Astrocyte (in vitro differentiated cells and primary cell): ENCODE measurements around the gene GOLPH3L. TPM values are rescaled to one million over a fixed set of nuclear protein-coding genes. Genes with fewer than 3 reads are reported as not detected.
A peak's percentile ranks its signal among the peaks of the same experiment; 100 is the strongest.
"Not testable (repeated sequence)": the region's sequence is repeated elsewhere in the genome, so short reads cannot be mapped to it uniquely, and the experiment has no call there.

Experiments
- DNase-seq: peaks from one replicate; pipeline ENCODE4 v3.0.0-alpha.2; 2010; ENCODE audit warnings: low read depth
- FAIRE-seq: peaks from 2 replicates; lab custom pipeline; 2011; peaks lifted over from hg19 to GRCh38; lab: Jason Lieb, UNC
- H2AFZ ChIP-seq: 2 replicates; pipeline ENCODE4 v1.6.0; 2012; ENCODE audit warnings: low read depth, low read length, inconsistent platforms
- H3K27ac ChIP-seq: 2 replicates; pipeline ENCODE4 v1.5.1; 2011; ENCODE audit warnings: low read depth, low read length, inconsistent platforms
- H3K27me3 ChIP-seq: 2 replicates; pipeline ENCODE4 v1.6.0; 2011; ENCODE audit warnings: low read length, inconsistent platforms; ENCODE audit not compliant: insufficient read depth
- H3K36me3 ChIP-seq: 2 replicates; pipeline ENCODE4 v1.5.1; 2011; ENCODE audit warnings: low read length, inconsistent platforms; ENCODE audit not compliant: insufficient read depth
- H3K4me1 ChIP-seq: 2 replicates; pipeline ENCODE4 v1.5.1; 2011; ENCODE audit warnings: low read length, inconsistent platforms; ENCODE audit not compliant: insufficient read depth
- H3K4me2 ChIP-seq: 2 replicates; pipeline ENCODE4 v1.6.0; 2012; ENCODE audit warnings: low read length, inconsistent platforms
- H3K4me3 ChIP-seq: 2 replicates; pipeline ENCODE4 v1.5.1; 2011; ENCODE audit warnings: low read depth, mild to moderate bottlenecking, low read length, inconsistent platforms; ENCODE audit not compliant: insufficient read depth
- H3K79me2 ChIP-seq: 2 replicates; pipeline ENCODE4 v1.6.0; 2012; ENCODE audit warnings: mild to moderate bottlenecking, low read length, inconsistent platforms; ENCODE audit not compliant: insufficient read depth
- H3K9ac ChIP-seq: 2 replicates; pipeline ENCODE4 v1.6.0; 2012; ENCODE audit warnings: mild to moderate bottlenecking, low read length, inconsistent platforms
- H3K9me3 ChIP-seq: 2 replicates; pipeline ENCODE4 v1.5.1; 2012; ENCODE audit warnings: low read depth, mild to moderate bottlenecking, low read length, inconsistent platforms; ENCODE audit not compliant: insufficient read depth
- H4K20me1 ChIP-seq: 2 replicates; pipeline ENCODE4 v1.6.0; 2012; ENCODE audit warnings: low read length, inconsistent platforms; ENCODE audit not compliant: insufficient read depth
- H3K27ac Mint-ChIP-seq: one replicate; pipeline ENCODE4 v1.8.0; 2021; ENCODE audit warnings: mild to moderate bottlenecking, mixed read lengths; ENCODE audit not compliant: unreplicated experiment
- H3K27me3 Mint-ChIP-seq: one replicate; pipeline ENCODE4 v1.8.0; 2021; ENCODE audit warnings: low read depth, mixed read lengths; ENCODE audit not compliant: unreplicated experiment
- H3K36me3 Mint-ChIP-seq: one replicate; pipeline ENCODE4 v1.8.0; 2021; ENCODE audit warnings: low read depth, mixed read lengths; ENCODE audit not compliant: unreplicated experiment
- H3K4me1 Mint-ChIP-seq: one replicate; pipeline ENCODE4 v1.8.0; 2021; ENCODE audit warnings: low read depth, mixed read lengths; ENCODE audit not compliant: unreplicated experiment
- H3K4me3 Mint-ChIP-seq: one replicate; pipeline ENCODE4 v1.8.0; 2021; ENCODE audit warnings: mild to moderate bottlenecking, moderate library complexity, mixed read lengths; ENCODE audit not compliant: unreplicated experiment
- H3K9me3 Mint-ChIP-seq: one replicate; pipeline ENCODE4 v1.8.0; 2021; ENCODE audit warnings: mild to moderate bottlenecking, mixed read lengths; ENCODE audit not compliant: unreplicated experiment
- CTCF ChIP-seq: IDR thresholded peaks from 2 replicates; pipeline ENCODE4 v1.5.1; 2011; ENCODE audit warnings: low read depth, mild to moderate bottlenecking, inconsistent platforms, low read length, moderate library complexity; ENCODE audit not compliant: insufficient read depth
- EZH2 ChIP-seq: IDR thresholded peaks from 2 replicates; pipeline ENCODE4 v1.6.1; 2012; ENCODE audit warnings: mild to moderate bottlenecking, low read length, inconsistent platforms; ENCODE audit not compliant: insufficient read depth
- total RNA-seq: library from RNA; stranded (reverse); gene quantifications from 2 replicates; pipeline ENCODE4 v1.2.1, GENCODE V29; 2021

The GOLPH3L gene
- total RNA-seq, 1 donor from 2014 or later, result 20.9 TPM

GRCh38 chr1:150642296-150642695, 54.7 kb downstream of the GOLPH3L start:
- Mint-ChIP-seq H3K36me3 (peaks cover 4% of the 10 kb centered on the region), H3K27me3 (no peaks in the 10 kb centered on the region), H3K9me3 (no peaks in the 10 kb centered on the region), H3K27ac (no peak overlapping the region), H3K4me1 (peaks cover 6% of the 10 kb centered on the region), H3K4me3 (no peak overlapping the region)
- Histone ChIP-seq H3K36me3 (peaks cover 10% of the 10 kb centered on the region), H2AFZ (no peak overlapping the region), H3K9me3 (no peaks in the 10 kb centered on the region), H3K4me1 (no peaks in the 10 kb centered on the region), H3K79me2 (no peaks in the 10 kb centered on the region), H3K4me2 (no peak overlapping the region), H4K20me1 (no peaks in the 10 kb centered on the region), H3K4me3 (no peak overlapping the region), H3K9ac (no peak overlapping the region), H3K27me3 (no peaks in the 10 kb centered on the region), H3K27ac (no peak overlapping the region)
- FAIRE-seq, result no peak
- TF ChIP-seq CTCF (no peak), EZH2 (no peak)
- no peak for DNase-seq

GRCh38 chr1:150641126-150641815, 55.7 kb downstream of the GOLPH3L start:
- not testable (repeated sequence) for FAIRE-seq, H3K4me3 ChIP-seq, H3K36me3 ChIP-seq, H4K20me1 ChIP-seq, H3K36me3 Mint-ChIP-seq, H3K9me3 Mint-ChIP-seq, H3K27me3 Mint-ChIP-seq, H2AFZ ChIP-seq, H3K27me3 ChIP-seq, H3K4me2 ChIP-seq, H3K79me2 ChIP-seq, H3K4me1 Mint-ChIP-seq, H3K9ac ChIP-seq, H3K4me3 Mint-ChIP-seq, DNase-seq, H3K4me1 ChIP-seq, H3K27ac Mint-ChIP-seq, H3K27ac ChIP-seq, H3K9me3 ChIP-seq

GRCh38 chr1:150638430-150638829, 58.5 kb downstream of the GOLPH3L start:
- FAIRE-seq, H3K27me3 ChIP-seq, H3K36me3 Mint-ChIP-seq, H3K9ac ChIP-seq, H3K27ac ChIP-seq, H2AFZ ChIP-seq, H3K27me3 Mint-ChIP-seq, H3K36me3 ChIP-seq, DNase-seq, H3K4me1 ChIP-seq, H3K9me3 Mint-ChIP-seq, H3K9me3 ChIP-seq, H3K27ac Mint-ChIP-seq, H3K4me3 Mint-ChIP-seq, H3K4me2 ChIP-seq, H3K79me2 ChIP-seq, H4K20me1 ChIP-seq, H3K4me1 Mint-ChIP-seq, H3K4me3 ChIP-seq: not testable (repeated sequence)

- H2AFZ ChIP-seq, FAIRE-seq, H3K4me2 ChIP-seq, DNase-seq, H3K9me3 Mint-ChIP-seq, H3K4me3 ChIP-seq, H3K4me1 ChIP-seq, H3K27me3 Mint-ChIP-seq, H3K9ac ChIP-seq, H3K4me1 Mint-ChIP-seq, H3K9me3 ChIP-seq, H3K79me2 ChIP-seq, H4K20me1 ChIP-seq, H3K27ac Mint-ChIP-seq, H3K36me3 Mint-ChIP-seq, H3K27ac ChIP-seq, H3K27me3 ChIP-seq, H3K36me3 ChIP-seq: not testable (repeated sequence)
- H3K4me3 Mint-ChIP-seq, result peak overlapping the region; percentile 64
These were observed 61.9 kb downstream of the GOLPH3L start for GRCh38 chr1:150634839-150635622.
